Pancreas (tissue), 10 donors: Measurements from ENCODE around the gene RAD51B. TPM values are rescaled to one million over a fixed set of nuclear protein-coding genes. Genes with fewer than 3 reads are reported as not detected.

Experiments
- ATAC-seq, 4 donors: fragments of 200-7000 bp; cut with Tn5 transposase; one replicate each; pipeline versions ENCODE4 v1.8.0 to v1.9.1; 2020; ENCODE audit warnings: mild to moderate bottlenecking in 4 of 4, moderate library complexity in 4 of 4
- DNase-seq, 6 donors: peaks; one replicate each; pipeline ENCODE4 v3.0.0-alpha.2; 2020
- FAIRE-seq: peaks from 2 replicates; lab custom pipeline; 2012; peaks lifted over from hg19 to GRCh38; lab: Jason Lieb, UNC
- H3K27ac ChIP-seq, 4 donors: fragments of 200-600 bp; sonication (generic); 1 replicate in 3 of 4; 2 replicates in 1 of 4; pipeline versions ENCODE4 v1.5.0 to v1.8.0; 2020
- H3K27me3 ChIP-seq, 4 donors: fragments of 200-600 bp; one replicate each; pipeline ENCODE4 v1.8.0; 2021
- H3K36me3 ChIP-seq, 3 donors: fragments of 200-600 bp; sonication (generic) in 1 of 3; one replicate each; pipeline versions ENCODE4 v1.5.0 to v1.8.0; 2020 to 2021
- H3K4me1 ChIP-seq, 3 donors: fragments of 200-600 bp; one replicate each; pipeline ENCODE4 v1.8.0; 2021
- H3K4me3 ChIP-seq, 4 donors: fragments of 200-600 bp; sonication (generic) in 2 of 4; one replicate each; pipeline versions ENCODE4 v1.5.0 to v1.8.0; 2020 to 2021
- H3K9me3 ChIP-seq, 4 donors: fragments of 200-600 bp; one replicate each; pipeline ENCODE4 v1.8.0; 2021
- CTCF ChIP-seq, 4 donors: fragments of 200-600 bp; sonication (generic) in 3 of 4; IDR thresholded peaks; one replicate each; pipeline versions ENCODE4 v1.5.0 to v1.8.0; 2021; ENCODE audit warnings: antibody characterized with exemption in 4 of 4
- WGBS, 2 donors: extraction: QIAGEN DNeasy Blood & Tissue Kit; methylation state at CpG; one replicate each; pipeline ENCODE4 v1.1.7; 2013; 5-methylcytosine and 5-hydroxymethylcytosine counted together
- intact Hi-C, 3 donors: fragments of 100-400 bp; cut with DNase I; formaldehyde crosslinking; loops; one replicate each; pipeline versions ENCODE4 v1.11.1 to v1.14.2; 2022
- polyA plus RNA-seq, 2 donors: library from polyadenylated mRNA; stranded (reverse); fragments of 200-250 nt; gene quantifications; one replicate each; pipeline ENCODE4 v1.2.3, GENCODE V29; 2013
- total RNA-seq, 6 donors: library from RNA; stranded (reverse); fragmentation: NEBNext Ultra II Directional in 4 of 6; extraction: Animal tissue kit (Norgen Biotek cat#: 25700) in 4 of 6; gene quantifications; one replicate each; pipeline versions ENCODE4 v1.2.1 to v1.2.4, GENCODE V29; 2021 to 2023
- donor health status: healthy with polysubstance abuse.
- donor health status: DM: no; HTN: no; CAD: no; lungs with moderate emphysema.
- donor health status: DM: no; HTN: no; CAD: no.
- donor health status: control.
- donor health status: control.
- donor health status: Bipolar disorder and iron deficiency.
- donor health status: DM: yes; HTN: yes; CAD: no.
- donor health status: DM: no; HTN: no; CAD: no.
- donor health status: DM: no; HTN: no; CAD: no.
- donor health status: DM: yes; HTN: yes; CAD: no.

The RAD51B gene
- total and polyA plus RNA-seq, 8 donors = 1.1 to 17.3 (median 5.8) TPM

- Histone ChIP-seq H3K27me3 (no peaks in the 10 kb centered on the region), H3K9me3 (no peaks in the 10 kb centered on the region), H3K36me3 (no peaks in the 10 kb centered on the region), H3K4me1 (peaks cover 0 to 7% (median 0%) of the 10 kb centered on the region in 3 donors), H3K27ac (no peak overlapping the region), H3K4me3 (no peak overlapping the region)
- no peak for TF ChIP-seq CTCF (IDR thresholded peaks at IDR 0.05)
- ATAC-seq (no peak), FAIRE-seq (no peak), DNase-seq (peak in 1 of 6 donors; percentile 9)
- WGBS, 2 donors = 92 to 94% methylated on average over 15 of the region's 15 CpGs
- intact Hi-C loops = no loop called here
Measured at GRCh38 chr14:68712703-68713370, 893.3 kb downstream of the RAD51B start.

DNA sequence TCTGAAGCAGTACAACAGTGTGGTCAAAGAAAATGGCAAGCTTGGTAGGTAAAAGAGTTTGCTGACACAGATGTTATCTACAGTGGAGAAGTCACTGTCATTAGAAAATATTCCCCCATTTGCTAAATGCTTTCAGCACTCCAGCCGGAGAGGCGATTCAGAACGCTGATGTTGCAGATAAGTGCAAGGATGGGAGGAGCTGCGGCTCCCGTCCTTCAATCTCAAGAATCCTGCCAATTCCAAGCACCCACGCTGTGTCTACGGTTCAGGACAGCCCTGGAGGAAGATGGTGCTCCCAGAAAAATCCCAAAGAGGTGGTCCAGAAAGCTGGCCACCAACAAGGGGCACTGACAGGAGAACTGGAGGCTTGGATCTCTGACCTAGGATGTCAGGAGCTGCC is 894.2 kb downstream of the RAD51B start:
- no peak for TF ChIP-seq CTCF (IDR thresholded peaks at IDR 0.05)
- Histone ChIP-seq H3K27me3 (no peaks in the 10 kb centered on the region), H3K9me3 (no peaks in the 10 kb centered on the region), H3K27ac (no peak overlapping the region), H3K4me3 (no peak overlapping the region), H3K4me1 (peaks cover 0 to 7% (median 0%) of the 10 kb centered on the region in 3 donors), H3K36me3 (no peaks in the 10 kb centered on the region)
- WGBS, 2 donors = 86 to 89% methylated on average over 7 of the region's 7 CpGs
- DNase-seq (no peak), ATAC-seq (no peak), FAIRE-seq (no peak)
- intact Hi-C loops = no loop called here

GRCh38 chr14:68714991-68715924 is 895.7 kb downstream of the RAD51B start:
- intact Hi-C loops = no loop called here
- Histone ChIP-seq H3K4me3 (no peak overlapping the region), H3K9me3 (no peaks in the 10 kb centered on the region), H3K27me3 (no peaks in the 10 kb centered on the region), H3K36me3 (no peaks in the 10 kb centered on the region), H3K27ac (no peak overlapping the region), H3K4me1 (no peaks in the 10 kb centered on the region)
- ATAC-seq (peak in 2 of 4 donors; percentile 22 to 27), FAIRE-seq (no peak), DNase-seq (no peak)
- no peak for TF ChIP-seq CTCF (IDR thresholded peaks at IDR 0.05)
- 91 to 93% methylated on average over 7 of the region's 7 CpGs for WGBS, 2 donors

- peak; percentile 53 to 87 (median 71) for ATAC-seq
- peak in 2 of 6 donors; percentile 28 to 41 for DNase-seq
Measured at GRCh38 chr14:68716698-68717097, 897.1 kb downstream of the RAD51B start.

More at GRCh38 chr14:68716698-68717097, 897.1 kb downstream of the RAD51B start:
- intact Hi-C loops = no loop called here
- WGBS, 2 donors = 64 to 66% methylated on average over 4 of the region's 4 CpGs
- no peak overlapping the region for H3K27ac ChIP-seq
- H3K9me3 ChIP-seq = no peaks in the 10 kb centered on the region
- H3K4me1 ChIP-seq = no peaks in the 10 kb centered on the region
- peak in 2 of 4 donors; percentile 11 to 13 for TF ChIP-seq CTCF (IDR thresholded peaks at IDR 0.05)
- no peak for FAIRE-seq
- H3K4me3 ChIP-seq = no peak overlapping the region
- H3K27me3 ChIP-seq = no peaks in the 10 kb centered on the region
- no peaks in the 10 kb centered on the region for H3K36me3 ChIP-seq
